Measurements from ENCODE around the gene TTI1.

Gene TTI1

DNA sequence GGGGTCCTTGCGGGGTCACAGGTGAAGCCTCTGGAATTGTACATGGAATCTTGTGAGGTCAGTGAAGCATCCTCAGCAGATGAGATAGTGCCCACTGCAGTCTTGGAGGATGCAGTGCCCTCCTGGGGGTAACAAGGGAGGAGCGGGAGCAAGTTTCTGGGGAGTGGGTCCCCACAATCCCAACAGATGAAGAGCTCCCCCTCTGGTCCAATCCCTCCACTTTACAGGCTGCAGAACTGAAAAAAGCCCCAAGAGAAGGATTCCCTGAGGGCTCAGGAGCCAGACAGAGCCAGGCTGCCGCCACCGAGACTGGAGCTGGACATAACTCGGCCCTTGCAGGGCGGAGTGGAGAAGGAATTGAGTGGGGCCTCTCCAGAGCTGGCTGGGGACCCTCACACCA, 52.4 kb downstream of the TTI1 start:
- H3K27ac ChIP-seq, result no peak overlapping the region
- TF ChIP-seq, protein P1, sequence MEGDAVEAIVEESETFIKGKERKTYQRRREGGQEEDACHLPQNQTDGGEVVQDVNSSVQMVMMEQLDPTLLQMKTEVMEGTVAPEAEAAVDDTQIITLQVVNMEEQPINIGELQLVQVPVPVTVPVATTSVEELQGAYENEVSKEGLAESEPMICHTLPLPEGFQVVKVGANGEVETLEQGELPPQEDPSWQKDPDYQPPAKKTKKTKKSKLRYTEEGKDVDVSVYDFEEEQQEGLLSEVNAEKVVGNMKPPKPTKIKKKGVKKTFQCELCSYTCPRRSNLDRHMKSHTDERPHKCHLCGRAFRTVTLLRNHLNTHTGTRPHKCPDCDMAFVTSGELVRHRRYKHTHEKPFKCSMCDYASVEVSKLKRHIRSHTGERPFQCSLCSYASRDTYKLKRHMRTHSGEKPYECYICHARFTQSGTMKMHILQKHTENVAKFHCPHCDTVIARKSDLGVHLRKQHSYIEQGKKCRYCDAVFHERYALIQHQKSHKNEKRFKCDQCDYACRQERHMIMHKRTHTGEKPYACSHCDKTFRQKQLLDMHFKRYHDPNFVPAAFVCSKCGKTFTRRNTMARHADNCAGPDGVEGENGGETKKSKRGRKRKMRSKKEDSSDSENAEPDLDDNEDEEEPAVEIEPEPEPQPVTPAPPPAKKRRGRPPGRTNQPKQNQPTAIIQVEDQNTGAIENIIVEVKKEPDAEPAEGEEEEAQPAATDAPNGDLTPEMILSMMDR (conservative IDR thresholded peaks at IDR 0.05), result no peak

GRCh38 chr20:37980383-37980782, 52.9 kb downstream of the TTI1 start:
- TF ChIP-seq, protein P1 (conservative IDR thresholded peaks at IDR 0.05), result no peak

GRCh38 chr20:37979021-37979985, 54.0 kb downstream of the TTI1 start:
- TF ChIP-seq, protein P1 (conservative IDR thresholded peaks at IDR 0.05), result no peak
- no peak overlapping the region for H3K27ac ChIP-seq

More at GRCh38 chr20:37980383-37980782, 52.9 kb downstream of the TTI1 start:
- H3K27ac ChIP-seq, result no peak overlapping the region

GRCh38 chr20:37977786-37978185, 55.5 kb downstream of the TTI1 start:
- no peak overlapping the region for H3K27ac ChIP-seq
- TF ChIP-seq, protein P1 (conservative IDR thresholded peaks at IDR 0.05), result no peak

DNA sequence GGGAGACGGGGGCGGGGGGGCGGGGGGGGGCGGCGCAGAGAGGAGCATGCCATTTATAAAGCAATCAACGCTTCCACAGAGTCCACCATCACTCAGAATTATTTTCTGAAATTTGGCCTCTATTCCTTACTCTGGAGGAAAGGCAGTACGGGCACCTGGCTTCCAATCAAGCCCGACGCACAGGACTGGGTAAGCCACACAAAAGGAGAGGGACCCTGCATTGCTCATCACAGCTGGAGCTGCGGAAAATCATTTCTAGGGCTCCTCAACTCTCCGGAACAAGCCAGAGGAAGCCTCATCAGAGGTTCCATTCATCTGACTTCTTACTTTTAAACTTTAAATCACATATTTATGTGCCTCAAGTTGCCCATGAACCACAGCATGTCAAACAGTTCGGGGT, 55.9 kb downstream of the TTI1 start:
- TF ChIP-seq, protein P1 (conservative IDR thresholded peaks at IDR 0.05), result no peak
- no peak overlapping the region for H3K27ac ChIP-seq

- TF ChIP-seq, protein P1 (conservative IDR thresholded peaks at IDR 0.05), result no peak
- H3K27ac ChIP-seq, result no peak overlapping the region
These were observed 56.4 kb downstream of the TTI1 start for GRCh38 chr20:37976887-37977286.

DNA sequence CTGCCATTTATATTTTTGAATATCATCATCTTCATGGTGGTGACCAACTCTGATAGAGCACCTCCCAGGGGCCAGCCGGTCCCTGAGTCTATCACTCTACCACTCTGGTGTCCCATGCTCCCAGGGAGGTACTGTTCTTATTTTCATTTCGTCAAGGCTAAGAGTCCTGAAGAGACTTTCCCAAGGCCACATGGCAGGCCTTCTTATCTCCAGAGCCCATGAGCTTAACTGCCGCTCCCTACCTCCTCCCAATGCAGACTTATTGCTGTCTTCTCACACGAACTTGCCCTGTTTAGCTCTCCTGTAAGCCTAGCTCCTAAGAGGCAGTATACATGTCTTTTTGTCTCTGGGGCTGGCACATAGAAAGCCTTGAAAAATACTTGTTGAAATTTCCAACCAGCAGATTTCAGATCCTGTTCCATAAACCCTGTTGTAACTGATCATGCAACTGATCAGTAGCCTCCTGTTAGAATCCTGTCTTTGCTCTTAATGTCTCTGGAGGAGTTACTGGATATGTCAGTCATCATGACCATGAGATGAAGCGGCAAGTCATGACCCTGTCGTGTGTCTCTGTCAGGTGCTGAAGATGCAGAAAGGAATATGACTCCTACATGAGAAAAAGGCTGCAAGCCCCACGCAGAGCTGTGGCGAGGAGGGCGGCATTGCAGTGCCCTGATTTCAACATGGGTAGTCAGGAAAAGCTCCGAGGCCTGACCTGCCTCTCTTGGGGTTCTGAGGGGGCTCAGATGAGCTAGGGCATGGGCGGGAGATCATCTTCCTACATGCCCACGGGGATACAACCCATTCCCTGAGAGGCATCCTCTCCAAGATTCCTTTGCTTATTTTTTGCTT, 60.0 kb downstream of the TTI1 start:
- TF ChIP-seq, protein P1 (conservative IDR thresholded peaks at IDR 0.05), result no peak
- H3K27ac ChIP-seq, result no peak overlapping the region
